B cell (primary cell): ENCODE measurements around the gene TUBB4B. TPM values are rescaled to one million over a fixed set of nuclear protein-coding genes. Genes with fewer than 3 reads are reported as not detected.
A peak's percentile ranks its signal among the peaks of the same experiment; 100 is the strongest.

Experiments used
- ATAC-seq: fragments of 200-7000 bp; cut with Tn5 transposase; one replicate; pipeline ENCODE4 v1.10.0; 2021; ENCODE audit warnings: low read depth, mild to moderate bottlenecking, moderate number of reproducible peaks, moderate library complexity
- CTCF ChIA-PET: fragments of 350-600 bp; sonication (Branson Sonifier 250); formaldehyde crosslinking; loops from one replicate; lab custom pipeline; 2021; ENCODE audit warnings: antibody characterized with exemption, inconsistent platforms; lab: Charles Lee
- POLR2A ChIA-PET: fragments of 350-600 bp; sonication (Branson Sonifier 250); formaldehyde crosslinking; loops from one replicate; lab custom pipeline; 2021; ENCODE audit warnings: antibody characterized with exemption; lab: Charles Lee
- DNase-seq: peaks from one replicate; pipeline ENCODE4 v3.0.0; 2013
- H2AFZ ChIP-seq: 2 replicates; pipeline ENCODE4 v1.6.1; 2012; ENCODE audit warnings: mild to moderate bottlenecking, low read depth, low read length; ENCODE audit not compliant: insufficient read depth, poor library complexity, severe bottlenecking
- H3K27ac ChIP-seq, 2 donors: 1 replicate in 1 of 2; 2 replicates in 1 of 2; pipeline ENCODE4 v1.5.1; 2012 to 2013; ENCODE audit warnings: low read length in 2 of 2, mild to moderate bottlenecking in 2 of 2, moderate library complexity in 1 of 2
- H3K27me3 ChIP-seq, 4 experiments: fragments of 200-600 bp in 1 of 4; sonication (generic) in 1 of 4; replicated peaks in 1 of 4; 1 replicate in 2 of 4; 2 replicates in 2 of 4; pipeline versions ENCODE4 v1.6.1 to v1.7.0; 2013 to 2016; ENCODE audit warnings: low read length in 3 of 4, mild to moderate bottlenecking in 2 of 4, mixed read lengths in 1 of 4, moderate library complexity in 1 of 4; ENCODE audit not compliant: insufficient read depth in 4 of 4, control insufficient read depth in 3 of 4; ENCODE audit errors: control extremely low read depth in 1 of 4
- H3K36me3 ChIP-seq, 2 experiments: replicated peaks in 1 of 2; 1 replicate in 1 of 2; 2 replicates in 1 of 2; pipeline versions ENCODE4 v1.6.1 to v1.7.1; 2013; ENCODE audit warnings: low read length in 1 of 2; ENCODE audit not compliant: insufficient read depth in 2 of 2, control insufficient read depth in 1 of 2; ENCODE audit errors: control extremely low read depth in 1 of 2, extremely low read depth in 1 of 2
- H3K4me1 ChIP-seq, 2 donors: fragments of 200-600 bp in 1 of 2; sonication (generic) in 1 of 2; 1 replicate in 1 of 2; 2 replicates in 1 of 2; pipeline versions ENCODE4 v1.5.1 to v1.6.1; 2013 to 2017; ENCODE audit warnings: low read length in 2 of 2; ENCODE audit not compliant: control insufficient read depth in 2 of 2, insufficient read depth in 2 of 2
- H3K4me2 ChIP-seq: replicated peaks from 2 replicates; pipeline ENCODE3; 2012; ENCODE audit warnings: mild to moderate bottlenecking, low read depth, low read length; ENCODE audit not compliant: poor library complexity, severe bottlenecking
- H3K4me3 ChIP-seq, 5 experiments: fragments of 200-600 bp in 1 of 5; sonication (generic) in 1 of 5; 1 replicate in 3 of 5; 2 replicates in 2 of 5; pipeline versions ENCODE4 v1.5.1 to v1.7.0; 2011 to 2016; ENCODE audit warnings: low read length in 4 of 5, mild to moderate bottlenecking in 4 of 5, low read depth in 2 of 5, control low read depth in 1 of 5, moderate library complexity in 1 of 5; ENCODE audit not compliant: insufficient read depth in 1 of 5; ENCODE audit errors: control extremely low read depth in 1 of 5, extremely low read depth in 1 of 5
- H3K79me2 ChIP-seq: fragments of 200-600 bp; sonication (generic); one replicate; pipeline ENCODE4 v1.6.0; 2016; ENCODE audit warnings: low read length; ENCODE audit not compliant: control insufficient read depth, insufficient read depth
- H3K9ac ChIP-seq: fragments of 200-600 bp; sonication (generic); 2 replicates; pipeline ENCODE4 v1.6.1; 2017; ENCODE audit warnings: mild to moderate bottlenecking, low read length, moderate library complexity
- H3K9me3 ChIP-seq, 3 donors: one replicate each; pipeline versions ENCODE4 v1.6.1 to v1.7.1; 2013; ENCODE audit warnings: low read length in 2 of 3; ENCODE audit not compliant: control insufficient read depth in 2 of 3, insufficient read depth in 1 of 3; ENCODE audit errors: control extremely low read depth in 1 of 3
- H4K20me1 ChIP-seq: 2 replicates; pipeline ENCODE4 v1.6.0; 2012; ENCODE audit warnings: mild to moderate bottlenecking, low read length; ENCODE audit not compliant: insufficient read depth, control insufficient read depth, poor library complexity, severe bottlenecking
- H3K27ac Mint-ChIP-seq: one replicate; pipeline ENCODE4 v1.8.0; 2021; ENCODE audit warnings: mixed read lengths
- H3K27me3 Mint-ChIP-seq: one replicate; pipeline ENCODE4 v1.8.0; 2021; ENCODE audit warnings: mixed read lengths
- H3K4me1 Mint-ChIP-seq: one replicate; pipeline ENCODE4 v1.8.0; 2021; ENCODE audit warnings: mixed read lengths
- H3K4me3 Mint-ChIP-seq: one replicate; pipeline ENCODE4 v1.8.0; 2021; ENCODE audit warnings: mixed read lengths
- H3K9me3 Mint-ChIP-seq: one replicate; pipeline ENCODE4 v1.8.0; 2022; ENCODE audit warnings: mixed read lengths; ENCODE audit not compliant: insufficient read depth
- CTCF ChIP-seq: fragments of 200-600 bp; IDR thresholded peaks from one replicate; pipeline ENCODE4 v1.8.0; 2022; ENCODE audit warnings: antibody characterized with exemption, mild to moderate bottlenecking
- EZH2 ChIP-seq: IDR thresholded peaks from 2 replicates; pipeline ENCODE4 v1.6.1; 2012; ENCODE audit warnings: borderline replicate concordance, low read depth, mild to moderate bottlenecking, moderate library complexity, low read length; ENCODE audit not compliant: insufficient read depth, poor library complexity, severe bottlenecking
- WGBS: methylation state at CpG from one replicate; pipeline ENCODE4 v1.1.5; 2013; ENCODE audit warnings: missing lambda C conversion rate; ENCODE audit not compliant: insufficient coverage; 5-methylcytosine and 5-hydroxymethylcytosine counted together
- intact Hi-C: fragments of 100-400 bp; cut with micrococcal nuclease; formaldehyde crosslinking; loops from one replicate; pipeline ENCODE4 v1.10.0; 2022
- polyA plus RNA-seq: library from polyadenylated mRNA; depleted of rRNA; stranded (reverse); fragments of >200 nt; gene quantifications from 2 replicates; pipeline ENCODE4 v1.2.3, GENCODE V29; 2012
- total RNA-seq, 2 donors: library from RNA; stranded (reverse); fragments of 120-200 nt in 1 of 2; gene quantifications; 1 replicate in 1 of 2; 2 replicates in 1 of 2; pipeline versions ENCODE4 v1.2.3 to v1.2.4, GENCODE V29; 2013 to 2022

Gene TUBB4B
- total and polyA plus RNA-seq, 2 donors (not counting 1 experiment from before 2014, with no cell fraction given) = 110 to 261 TPM

GRCh38 chr9:137234055-137234697 is 6.9 kb upstream of the TUBB4B start:
- peaks cover 33 to 52% of the 10 kb centered on the region in 2 donors for H3K4me1 ChIP-seq
- POLR2A ChIA-PET = interaction anchor here (0.6 to 1.0 kb wide), 4 partner anchors 10 to 502 kb away, joined by 3 to 10 read pairs (median 4); partner anchors contain the start of gene CYSRT1
- peak overlapping the region; percentile 72 for H3K4me2 ChIP-seq
- peaks cover 26% of the 10 kb centered on the region for H3K79me2 ChIP-seq
- H2AFZ ChIP-seq = no peak overlapping the region
- H3K27ac ChIP-seq = no peak overlapping the region
- DNase-seq (peak; percentile 31), ATAC-seq (no peak)
- no peaks in the 10 kb centered on the region for H3K36me3 ChIP-seq
- Mint-ChIP-seq H3K9me3 (no peaks in the 10 kb centered on the region), H3K4me3 (no peak overlapping the region), H3K4me1 (peaks cover 33% of the 10 kb centered on the region), H3K27ac (peak overlapping the region; percentile 20), H3K27me3 (no peaks in the 10 kb centered on the region)
- H3K9me3 ChIP-seq = peaks cover 0 to 3% (median 0%) of the 10 kb centered on the region in 3 donors
- H3K27me3 ChIP-seq = peaks cover 0 to 18% (median 2%) of the 10 kb centered on the region in 4 experiments
- H3K4me3 ChIP-seq = no peak overlapping the region
- WGBS = 77% methylated on average over 36 of the region's 40 CpGs
- TF ChIP-seq EZH2 (no peak), CTCF (no peak)
- no peak overlapping the region for H3K9ac ChIP-seq
- intact Hi-C loops = no loop called here
- CTCF ChIA-PET = interaction anchor here (0.9 to 8.9 kb wide), 4 partner anchors 9 to 138 kb away, joined by 3 to 76 read pairs (median 4); partner anchors contain the start of genes CYSRT1, RNF208, RNF224 and SSNA1
- H4K20me1 ChIP-seq = peaks cover 17% of the 10 kb centered on the region
